C4-2B (cell line): Measurements from ENCODE around the gene PYM1.

Source experiments
- ZFX ChIP-seq: fragments of 450-650 bp; IDR thresholded peaks from 2 replicates; pipeline ENCODE4 v1.6.1; 2017
- TF ChIP-seq, protein P1 (sequence below): fragments of 450-650 bp; conservative IDR thresholded peaks from 2 replicates; pipeline ENCODE4 v1.5.1; 2017; ENCODE audit warnings: mild to moderate bottlenecking

- TF ChIP-seq, protein P1, sequence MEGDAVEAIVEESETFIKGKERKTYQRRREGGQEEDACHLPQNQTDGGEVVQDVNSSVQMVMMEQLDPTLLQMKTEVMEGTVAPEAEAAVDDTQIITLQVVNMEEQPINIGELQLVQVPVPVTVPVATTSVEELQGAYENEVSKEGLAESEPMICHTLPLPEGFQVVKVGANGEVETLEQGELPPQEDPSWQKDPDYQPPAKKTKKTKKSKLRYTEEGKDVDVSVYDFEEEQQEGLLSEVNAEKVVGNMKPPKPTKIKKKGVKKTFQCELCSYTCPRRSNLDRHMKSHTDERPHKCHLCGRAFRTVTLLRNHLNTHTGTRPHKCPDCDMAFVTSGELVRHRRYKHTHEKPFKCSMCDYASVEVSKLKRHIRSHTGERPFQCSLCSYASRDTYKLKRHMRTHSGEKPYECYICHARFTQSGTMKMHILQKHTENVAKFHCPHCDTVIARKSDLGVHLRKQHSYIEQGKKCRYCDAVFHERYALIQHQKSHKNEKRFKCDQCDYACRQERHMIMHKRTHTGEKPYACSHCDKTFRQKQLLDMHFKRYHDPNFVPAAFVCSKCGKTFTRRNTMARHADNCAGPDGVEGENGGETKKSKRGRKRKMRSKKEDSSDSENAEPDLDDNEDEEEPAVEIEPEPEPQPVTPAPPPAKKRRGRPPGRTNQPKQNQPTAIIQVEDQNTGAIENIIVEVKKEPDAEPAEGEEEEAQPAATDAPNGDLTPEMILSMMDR = peak; percentile 83
- no peak for TF ChIP-seq ZFX
Observed at GRCh38 chr12:55930771-55931316, 3.1 kb upstream of the PYM1 start, which contains the start of gene DGKA.
